ENCODE measurements around the gene SRGAP1.
"Not testable (repeated sequence)": the region's sequence is repeated elsewhere in the genome, so short reads cannot be mapped to it uniquely, and the experiment has no call there.

SRGAP1 gene

GRCh38 chr12:64189530-64189929 lies 345.0 kb downstream of the SRGAP1 start:
- H3K27ac ChIP-seq (ENCODE audit: low read length): no peak overlapping the region
- H3K4me1 ChIP-seq (ENCODE audit: control insufficient read depth, low read depth, low read length): no peaks in the 10 kb centered on the region
- H3K4me3 ChIP-seq (ENCODE audit: low read length): no peak overlapping the region
- no peaks in the 10 kb centered on the region for H3K9me3 ChIP-seq (ENCODE audit: control insufficient read depth, low read depth, low read length)
- peaks cover 10% of the 10 kb centered on the region for H3K36me3 ChIP-seq (ENCODE audit: control insufficient read depth, low read depth, low read length)
- no peak overlapping the region for H3K9ac ChIP-seq (ENCODE audit: low read length)
- no peaks in the 10 kb centered on the region for H3K27me3 ChIP-seq (ENCODE audit: control insufficient read depth, insufficient read depth, low read length)

- H3K9me3 ChIP-seq (ENCODE audit: control insufficient read depth, low read depth, low read length): no peaks in the 10 kb centered on the region
- H3K4me1 ChIP-seq (ENCODE audit: control insufficient read depth, low read depth, low read length): no peaks in the 10 kb centered on the region
- no peak overlapping the region for H3K27ac ChIP-seq (ENCODE audit: low read length)
- no peak overlapping the region for H3K9ac ChIP-seq (ENCODE audit: low read length)
- H3K4me3 ChIP-seq (ENCODE audit: low read length): no peak overlapping the region
- H3K36me3 ChIP-seq (ENCODE audit: control insufficient read depth, low read depth, low read length): peaks cover 10% of the 10 kb centered on the region
- no peaks in the 10 kb centered on the region for H3K27me3 ChIP-seq (ENCODE audit: control insufficient read depth, insufficient read depth, low read length)
These were observed 345.6 kb downstream of the SRGAP1 start for GRCh38 chr12:64190140-64190539.

GRCh38 chr12:64192644-64193444 lies 348.3 kb downstream of the SRGAP1 start:
- Histone ChIP-seq H3K4me3 (ENCODE audit: low read length) (no peak overlapping the region), H3K36me3 (ENCODE audit: control insufficient read depth, low read depth, low read length) (peaks cover 10% of the 10 kb centered on the region), H3K9me3 (ENCODE audit: control insufficient read depth, low read depth, low read length) (no peaks in the 10 kb centered on the region), H3K9ac (ENCODE audit: low read length) (no peak overlapping the region), H3K27ac (ENCODE audit: low read length) (no peak overlapping the region), H3K27me3 (ENCODE audit: control insufficient read depth, insufficient read depth, low read length) (no peaks in the 10 kb centered on the region), H3K4me1 (ENCODE audit: control insufficient read depth, low read depth, low read length) (no peaks in the 10 kb centered on the region)

GRCh38 chr12:64193931-64194330 lies 349.4 kb downstream of the SRGAP1 start:
- Histone ChIP-seq H3K27me3 (ENCODE audit: control insufficient read depth, insufficient read depth, low read length) (no peaks in the 10 kb centered on the region), H3K9me3 (ENCODE audit: control insufficient read depth, low read depth, low read length) (no peaks in the 10 kb centered on the region), H3K27ac (ENCODE audit: low read length) (no peak overlapping the region), H3K9ac (ENCODE audit: low read length) (no peak overlapping the region), H3K4me1 (ENCODE audit: control insufficient read depth, low read depth, low read length) (no peaks in the 10 kb centered on the region), H3K4me3 (ENCODE audit: low read length) (no peak overlapping the region), H3K36me3 (ENCODE audit: control insufficient read depth, low read depth, low read length) (peaks cover 10% of the 10 kb centered on the region)

GRCh38 chr12:64194333-64195149 lies 350.0 kb downstream of the SRGAP1 start:
- Histone ChIP-seq H3K27me3 (ENCODE audit: control insufficient read depth, insufficient read depth, low read length) (no peaks in the 10 kb centered on the region), H3K4me3 (ENCODE audit: low read length) (no peak overlapping the region), H3K9me3 (ENCODE audit: control insufficient read depth, low read depth, low read length) (no peaks in the 10 kb centered on the region), H3K36me3 (ENCODE audit: control insufficient read depth, low read depth, low read length) (peaks cover 10% of the 10 kb centered on the region), H3K4me1 (ENCODE audit: control insufficient read depth, low read depth, low read length) (no peaks in the 10 kb centered on the region), H3K27ac (ENCODE audit: low read length) (no peak overlapping the region), H3K9ac (ENCODE audit: low read length) (no peak overlapping the region)

GRCh38 chr12:64195841-64196240 lies 351.3 kb downstream of the SRGAP1 start:
- H3K27ac ChIP-seq (ENCODE audit: low read length); H3K9ac ChIP-seq (ENCODE audit: low read length); H3K4me3 ChIP-seq (ENCODE audit: low read length); H3K4me1 ChIP-seq (ENCODE audit: control insufficient read depth, low read depth, low read length); H3K27me3 ChIP-seq (ENCODE audit: control insufficient read depth, insufficient read depth, low read length); H3K9me3 ChIP-seq (ENCODE audit: control insufficient read depth, low read depth, low read length): not testable (repeated sequence)
- peaks cover 10% of the 10 kb centered on the region for H3K36me3 ChIP-seq (ENCODE audit: control insufficient read depth, low read depth, low read length)

GRCh38 chr12:64203036-64203435 lies 358.5 kb downstream of the SRGAP1 start:
- no peak overlapping the region for H3K4me3 ChIP-seq (ENCODE audit: low read length)
- no peak overlapping the region for H3K9ac ChIP-seq (ENCODE audit: low read length)
- H3K9me3 ChIP-seq (ENCODE audit: control insufficient read depth, low read depth, low read length): no peaks in the 10 kb centered on the region
- H3K36me3 ChIP-seq (ENCODE audit: control insufficient read depth, low read depth, low read length): no peaks in the 10 kb centered on the region
- H3K27me3 ChIP-seq (ENCODE audit: control insufficient read depth, insufficient read depth, low read length): no peaks in the 10 kb centered on the region
- no peak overlapping the region for H3K27ac ChIP-seq (ENCODE audit: low read length)
- no peaks in the 10 kb centered on the region for H3K4me1 ChIP-seq (ENCODE audit: control insufficient read depth, low read depth, low read length)

GRCh38 chr12:64203775-64204174 lies 359.3 kb downstream of the SRGAP1 start:
- no peaks in the 10 kb centered on the region for H3K9me3 ChIP-seq (ENCODE audit: control insufficient read depth, low read depth, low read length)
- H3K4me3 ChIP-seq (ENCODE audit: low read length): no peak overlapping the region
- no peak overlapping the region for H3K27ac ChIP-seq (ENCODE audit: low read length)
- H3K36me3 ChIP-seq (ENCODE audit: control insufficient read depth, low read depth, low read length): no peaks in the 10 kb centered on the region
- no peak overlapping the region for H3K9ac ChIP-seq (ENCODE audit: low read length)
- H3K27me3 ChIP-seq (ENCODE audit: control insufficient read depth, insufficient read depth, low read length): no peaks in the 10 kb centered on the region
- H3K4me1 ChIP-seq (ENCODE audit: control insufficient read depth, low read depth, low read length): no peaks in the 10 kb centered on the region

GRCh38 chr12:64205542-64205941 lies 361.0 kb downstream of the SRGAP1 start:
- Histone ChIP-seq H3K4me3 (ENCODE audit: low read length) (no peak overlapping the region), H3K27me3 (ENCODE audit: control insufficient read depth, insufficient read depth, low read length) (no peaks in the 10 kb centered on the region), H3K9me3 (ENCODE audit: control insufficient read depth, low read depth, low read length) (no peaks in the 10 kb centered on the region), H3K27ac (ENCODE audit: low read length) (no peak overlapping the region), H3K9ac (ENCODE audit: low read length) (no peak overlapping the region), H3K36me3 (ENCODE audit: control insufficient read depth, low read depth, low read length) (no peaks in the 10 kb centered on the region), H3K4me1 (ENCODE audit: control insufficient read depth, low read depth, low read length) (no peaks in the 10 kb centered on the region)

GRCh38 chr12:64207453-64207852 lies 363.0 kb downstream of the SRGAP1 start:
- H3K27ac ChIP-seq (ENCODE audit: low read length): no peak overlapping the region
- H3K36me3 ChIP-seq (ENCODE audit: control insufficient read depth, low read depth, low read length): peaks cover 5% of the 10 kb centered on the region
- H3K9ac ChIP-seq (ENCODE audit: low read length): no peak overlapping the region
- H3K4me3 ChIP-seq (ENCODE audit: low read length): no peak overlapping the region
- no peaks in the 10 kb centered on the region for H3K9me3 ChIP-seq (ENCODE audit: control insufficient read depth, low read depth, low read length)
- H3K4me1 ChIP-seq (ENCODE audit: control insufficient read depth, low read depth, low read length): no peaks in the 10 kb centered on the region
- H3K27me3 ChIP-seq (ENCODE audit: control insufficient read depth, insufficient read depth, low read length): no peaks in the 10 kb centered on the region
